ENCODE data around the gene COIL.

- TF ChIP-seq CTCF (IDR thresholded peaks at IDR 0.05), result no peak
- TF ChIP-seq POLR2A (IDR thresholded peaks at IDR 0.05), result no peak
Measured at GRCh38 chr17:56970974-56971373, 10.1 kb upstream of the COIL start.

Data from uterus (tissue), 2 donors.